OCI-M1 (cell line): Measurements from ENCODE around the gene SELPLG.
"Not testable (repeated sequence)": the region's sequence is repeated elsewhere in the genome, so short reads cannot be mapped to it uniquely, and the experiment has no call there.

ENCODE experiments used
- DNase-seq: peaks from one replicate; lab custom pipeline; 2025; lab: John Stamatoyannopoulos, UW

The SELPLG gene

DNA sequence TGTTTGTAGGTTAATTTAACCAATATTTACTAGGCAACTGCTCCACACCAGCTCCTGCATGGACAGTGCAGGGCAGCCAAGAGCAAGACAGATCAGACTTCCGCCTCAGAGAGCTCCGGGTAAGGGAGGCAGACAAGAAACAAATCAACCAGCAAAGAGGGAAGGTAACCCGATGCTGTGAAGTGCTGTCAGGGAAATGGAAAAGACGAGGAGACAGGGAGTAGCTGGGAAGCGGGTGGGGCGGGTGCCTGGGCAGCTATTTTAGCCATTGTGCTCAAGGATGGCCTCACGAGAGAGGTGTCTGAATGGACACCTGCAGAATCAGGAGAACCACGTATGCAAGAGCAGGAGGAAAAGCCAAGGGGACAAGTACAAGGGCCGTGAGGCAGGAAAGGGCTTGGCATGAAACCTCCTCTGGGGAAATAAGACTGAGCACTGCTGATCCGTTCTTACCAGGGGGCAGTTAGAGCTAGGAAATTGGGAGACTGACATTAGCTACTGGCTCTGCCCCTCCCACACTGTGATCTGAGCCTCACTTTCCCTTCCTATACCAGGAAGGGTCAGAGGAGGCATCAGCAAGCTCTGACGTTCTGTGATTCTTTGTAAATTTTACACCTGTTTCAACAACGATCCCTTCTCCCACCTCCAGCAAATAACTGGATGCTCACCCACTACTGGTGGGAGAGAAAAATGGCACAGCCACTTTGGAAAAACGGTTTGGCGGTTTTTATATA lies 29.3 kb downstream of the SELPLG start:
- no peak for DNase-seq

DNA sequence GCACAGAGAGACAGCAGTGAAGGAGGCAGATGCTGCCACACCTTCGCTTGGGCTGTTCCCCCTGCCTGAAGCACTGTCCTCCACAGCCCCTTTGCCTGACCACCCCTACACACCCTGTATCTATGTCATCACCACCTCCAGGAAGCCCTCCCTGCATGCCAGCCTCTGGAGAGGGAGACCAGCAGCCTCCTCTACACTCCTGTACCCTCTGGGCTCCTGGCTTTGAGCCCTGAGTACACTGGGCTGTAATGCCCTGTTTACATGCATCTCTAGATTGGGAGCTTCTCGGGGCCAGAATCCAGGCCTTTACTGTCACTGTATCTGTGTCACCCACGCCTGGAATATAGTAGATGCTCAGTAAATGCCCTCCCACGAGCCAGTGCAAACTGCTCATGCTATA lies 30.0 kb downstream of the SELPLG start:
- DNase-seq, result no peak

DNA sequence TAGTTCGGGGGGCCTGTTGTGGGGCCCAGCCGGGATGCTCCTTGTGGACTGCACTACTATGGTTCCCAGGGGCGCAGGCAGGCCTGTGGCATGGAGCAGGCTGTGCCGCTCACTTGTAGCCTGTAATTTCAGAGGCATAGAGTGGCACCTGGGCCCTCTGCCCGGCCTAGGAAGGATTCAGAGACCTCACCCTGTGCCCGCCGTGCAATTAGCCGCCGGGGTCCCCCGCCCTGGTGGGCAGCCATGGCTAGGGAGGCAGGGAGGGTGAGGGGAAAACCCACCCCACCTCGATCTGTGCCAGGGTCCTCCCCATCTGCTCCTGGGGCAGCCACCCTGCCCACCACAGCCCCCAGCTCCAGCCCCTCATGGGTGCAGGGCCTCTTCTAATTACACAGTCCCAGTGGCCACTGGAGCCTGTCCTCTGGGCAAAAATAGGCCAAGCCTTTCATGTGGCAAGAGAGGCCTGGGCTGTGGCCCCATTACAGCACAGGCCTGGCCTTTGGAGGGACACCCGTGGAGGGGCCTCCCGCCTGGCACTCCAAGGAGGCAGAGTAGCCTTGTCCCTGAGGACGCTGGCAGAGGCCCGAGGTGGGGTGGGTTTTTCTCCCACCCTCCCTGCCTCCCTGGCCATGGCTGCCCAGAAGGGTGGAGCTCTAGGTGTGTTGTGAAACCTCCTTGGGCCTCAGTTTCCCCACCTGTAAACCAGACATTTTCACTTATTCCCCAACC lies 30.6 kb downstream of the SELPLG start:
- DNase-seq, result no peak

DNA sequence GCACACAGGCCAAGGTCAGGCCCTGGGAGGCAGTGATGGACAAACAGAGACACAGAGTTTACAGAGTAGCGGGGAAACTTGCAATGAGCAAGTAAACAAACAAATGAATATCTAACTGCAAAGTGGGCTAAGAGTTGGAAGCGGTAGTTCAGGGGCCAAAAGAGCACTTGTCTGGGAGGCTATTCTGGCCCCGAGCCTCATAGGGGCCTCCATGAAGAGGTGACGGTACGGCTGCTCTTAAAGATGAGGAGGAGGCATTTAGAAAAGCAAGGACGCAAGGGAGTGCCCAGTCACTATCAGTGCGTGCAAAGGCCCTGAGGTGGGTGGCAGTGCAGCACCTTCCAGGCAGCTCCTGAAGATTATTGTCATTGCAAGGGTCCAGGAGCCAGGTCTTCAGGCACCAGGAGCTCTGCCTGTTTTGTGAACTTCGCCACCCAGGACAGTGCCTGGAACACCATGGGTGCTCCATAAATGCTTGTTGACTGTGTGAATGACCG lies 31.4 kb downstream of the SELPLG start:
- no peak for DNase-seq

DNA sequence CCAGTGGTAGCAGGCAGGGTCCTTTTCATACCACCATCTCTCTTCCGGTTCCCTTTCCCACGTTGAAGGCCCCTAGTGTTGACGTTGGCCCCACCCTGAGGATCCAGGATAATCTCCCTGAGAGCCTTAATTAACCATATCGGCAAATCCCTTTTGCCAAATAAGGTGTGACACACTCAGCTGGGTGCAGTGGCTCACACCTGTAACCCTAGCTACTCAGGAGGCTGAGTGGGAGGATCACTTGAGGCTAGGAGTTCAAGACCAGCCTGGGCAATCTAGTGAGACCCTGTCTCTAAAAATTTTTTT lies 33.0 kb downstream of the SELPLG start:
- no peak for DNase-seq

DNA sequence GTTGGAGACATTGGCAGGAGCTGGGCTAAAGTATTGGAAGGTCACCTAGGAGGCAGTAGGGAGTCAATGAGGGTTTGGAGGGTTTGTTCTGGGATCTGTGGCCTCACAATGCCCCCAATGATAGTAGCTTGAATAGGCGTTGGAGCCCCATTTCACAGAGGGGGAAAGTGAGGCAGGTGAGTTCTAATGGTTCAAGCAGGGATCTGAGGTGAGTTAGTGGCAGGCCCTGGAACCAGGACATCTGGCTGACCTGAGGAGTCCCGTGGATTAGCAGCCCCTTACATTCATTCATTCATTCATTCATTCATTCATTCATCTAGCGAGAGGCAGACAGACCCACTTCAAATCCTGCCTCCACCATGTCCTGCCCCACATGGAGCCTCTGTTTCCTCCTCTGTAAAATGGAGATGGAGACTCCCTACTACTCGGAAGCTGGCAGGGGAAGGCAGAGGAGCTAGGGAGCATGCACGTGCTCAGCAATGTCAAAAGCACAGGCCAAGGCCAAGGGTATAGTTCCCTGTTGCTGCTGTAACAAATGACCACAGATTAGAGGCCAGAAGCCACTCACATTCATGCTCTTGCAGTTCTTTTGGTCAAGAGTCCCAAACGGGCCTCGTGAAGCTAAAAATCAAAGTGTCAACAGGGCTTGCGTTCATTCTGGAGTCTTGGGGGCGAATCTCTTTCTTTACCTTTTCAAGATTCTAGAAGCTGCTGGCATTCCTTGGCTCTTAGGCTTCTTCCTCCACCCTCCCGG lies 33.6 kb downstream of the SELPLG start:
- DNase-seq, result no peak

DNA sequence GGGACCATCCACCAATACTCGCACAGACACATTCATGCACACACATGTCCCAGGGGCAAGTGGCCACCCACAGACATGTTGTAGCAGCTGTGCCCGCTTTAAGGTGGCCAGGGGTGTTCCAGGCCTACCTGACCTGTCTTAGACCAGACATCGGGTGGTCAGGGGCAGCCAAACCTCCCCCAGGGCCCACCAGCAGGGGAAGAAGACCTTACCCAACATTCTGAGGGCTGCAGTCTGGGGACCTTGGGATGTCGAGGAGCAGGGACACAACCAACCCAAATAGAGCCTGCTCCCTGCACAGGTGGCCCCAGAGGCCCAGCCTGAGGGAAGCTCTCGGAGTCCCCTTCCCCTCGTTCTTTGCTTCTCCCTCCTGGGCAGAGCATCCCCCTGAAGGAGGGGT lies 34.2 kb downstream of the SELPLG start:
- DNase-seq, result no peak

DNA sequence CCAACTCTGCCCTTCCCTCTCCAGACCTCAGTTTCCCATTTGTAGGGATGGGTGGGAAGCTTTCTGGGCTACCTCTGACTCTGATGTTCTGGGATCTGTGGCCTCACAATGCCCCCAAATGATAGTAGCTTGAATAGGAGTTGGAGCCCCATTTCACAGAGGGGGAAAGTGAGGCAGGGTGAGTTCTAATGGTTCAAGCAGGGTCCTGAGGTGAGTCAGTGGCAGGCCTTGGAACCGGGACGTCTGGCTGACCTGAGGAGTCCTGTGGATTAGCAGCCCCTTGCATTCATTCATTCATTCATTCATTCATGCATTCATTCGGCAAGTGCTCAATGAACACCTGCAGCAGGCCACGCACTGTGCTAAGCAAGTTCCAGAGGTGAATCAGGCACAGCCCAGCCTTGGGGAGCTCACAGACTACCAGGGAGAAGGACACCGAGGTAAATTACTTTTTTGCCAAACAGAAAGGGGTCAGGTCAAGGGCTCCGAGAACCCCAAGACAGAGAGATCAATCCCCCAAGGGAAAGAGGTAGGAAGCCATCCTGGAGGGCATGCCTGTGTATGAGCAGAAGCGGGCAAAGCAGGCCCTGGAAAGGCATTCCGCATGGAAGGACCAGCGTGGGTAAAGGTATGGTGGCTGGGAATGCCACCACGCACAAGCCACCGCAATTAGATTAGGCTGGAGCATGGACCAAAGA lies 35.0 kb downstream of the SELPLG start:
- no peak for DNase-seq

DNA sequence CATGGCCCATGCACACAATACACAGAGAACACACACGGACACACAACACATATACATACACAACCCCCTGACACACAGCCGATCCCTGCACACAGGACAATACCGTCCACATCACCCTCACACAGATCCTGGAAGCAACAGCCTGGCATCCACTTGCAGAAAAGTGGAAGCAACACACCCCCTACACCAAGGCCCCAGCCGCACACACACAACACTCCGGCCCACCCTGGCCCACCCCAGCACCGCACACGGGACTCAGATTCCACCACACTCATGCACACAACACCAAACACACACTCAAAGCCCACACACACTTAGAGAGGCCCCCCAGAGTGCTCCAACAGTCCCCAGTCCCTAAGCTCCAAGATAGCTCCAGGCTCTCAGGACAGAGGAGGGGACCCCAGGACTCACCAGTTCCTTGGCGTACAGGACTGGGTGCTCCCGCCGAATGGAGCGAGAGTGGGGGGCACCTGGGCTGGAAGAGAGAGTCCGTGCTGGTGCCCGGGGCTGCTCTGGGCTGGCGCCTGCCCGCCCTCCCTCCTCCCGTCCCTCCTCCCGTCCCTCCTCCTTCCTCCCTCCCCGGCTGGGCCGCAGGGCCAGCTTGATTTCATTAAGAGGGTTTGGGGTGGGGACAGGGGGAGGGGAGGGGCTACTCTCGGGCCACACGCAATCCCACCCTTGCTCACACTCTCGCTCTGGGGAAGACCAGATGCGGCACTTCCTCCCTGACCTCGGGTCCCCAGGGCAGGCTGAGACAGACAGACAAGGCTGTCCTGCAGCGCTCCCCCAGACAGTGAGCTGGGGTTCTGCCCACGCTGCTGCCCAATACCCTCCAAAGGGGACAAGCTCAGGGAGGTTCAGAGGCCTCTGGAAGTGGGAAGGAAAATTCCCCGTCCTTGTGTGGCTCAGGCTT lies 35.9 kb downstream of the SELPLG start, which contains the start of gene TMEM119:
Gene TMEM119, minus strand, starts transcription at position 526 of the 913 bp plus-strand sequence. CDS start 5,701 bp downstream, outside the sequence.
- DNase-seq, result no peak

DNA sequence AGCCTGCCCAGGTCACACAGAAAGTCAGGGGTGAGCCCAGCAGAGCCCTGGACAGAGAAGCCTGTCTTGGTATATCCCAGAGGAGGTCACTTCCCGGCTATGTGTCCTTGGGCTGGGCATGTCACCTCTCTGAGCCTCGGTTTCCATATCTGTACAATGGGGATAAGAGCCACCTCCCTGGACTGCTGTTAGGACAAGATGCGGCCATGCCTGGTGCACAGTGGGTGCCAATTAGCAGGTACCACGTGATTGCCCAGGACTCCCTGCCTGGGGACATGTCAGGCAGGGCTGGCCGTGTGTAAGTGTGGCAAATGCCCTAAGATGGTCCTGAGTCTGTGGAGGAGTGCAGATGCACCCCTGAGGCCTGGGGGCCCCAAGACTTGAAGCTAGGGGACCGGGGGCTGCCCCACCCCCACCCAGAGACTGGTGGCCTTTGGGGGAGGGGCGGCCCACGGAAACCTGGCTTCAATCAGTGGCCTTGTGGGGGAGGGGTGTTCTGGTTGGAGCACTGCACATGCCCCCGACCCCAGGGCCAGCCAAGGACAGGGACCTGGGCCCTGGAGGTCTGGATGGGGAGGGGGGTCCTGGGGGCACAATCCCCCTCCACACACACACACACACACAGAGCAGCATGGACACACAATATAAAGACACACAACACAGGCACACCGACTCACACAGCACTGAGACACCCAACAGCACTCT lies 36.7 kb downstream of the SELPLG start:
- no peak for DNase-seq

DNA sequence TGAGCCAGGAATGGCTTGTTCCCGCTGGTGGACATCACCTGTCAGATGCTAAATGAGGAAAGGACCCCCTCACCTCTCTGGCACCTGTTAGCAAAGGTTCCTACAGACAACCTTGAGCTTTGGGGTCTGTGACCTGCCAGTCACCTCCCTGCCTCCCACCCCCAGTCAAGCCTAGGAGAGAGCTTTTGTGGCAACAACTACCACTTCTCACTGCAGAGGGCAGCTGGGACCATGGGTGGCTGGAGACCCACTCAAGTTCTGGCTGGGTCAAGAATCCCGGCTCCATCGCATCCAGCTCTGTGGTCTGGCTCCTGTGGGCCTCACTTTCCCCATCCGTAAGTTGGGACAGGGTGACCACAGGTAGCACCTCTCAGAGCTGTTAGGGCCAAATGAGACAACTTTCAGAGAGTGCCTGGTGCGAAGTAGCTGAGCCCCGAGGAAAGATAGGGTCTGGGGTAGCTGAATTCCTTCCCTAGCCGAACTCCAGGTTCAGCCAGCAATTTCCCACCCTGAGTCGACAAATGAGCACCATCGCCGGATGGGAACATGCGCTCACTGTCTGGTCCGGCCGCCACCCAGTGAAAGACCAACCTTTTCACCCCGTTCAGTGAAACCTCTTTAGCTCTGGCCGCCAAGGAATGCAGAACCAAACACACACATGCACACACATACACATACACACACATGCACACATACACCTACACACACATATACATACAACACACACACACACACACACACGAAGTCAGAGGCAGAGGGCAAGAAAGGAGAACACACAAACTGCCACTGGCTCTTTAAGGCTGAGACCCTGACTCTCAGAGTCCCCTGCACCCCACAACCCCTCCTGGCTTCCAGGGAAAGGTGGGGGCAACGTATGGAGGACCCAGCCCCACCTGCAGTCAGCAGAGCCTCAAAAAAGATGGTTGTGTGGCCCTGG lies 37.7 kb downstream of the SELPLG start:
- no peak for DNase-seq

DNA sequence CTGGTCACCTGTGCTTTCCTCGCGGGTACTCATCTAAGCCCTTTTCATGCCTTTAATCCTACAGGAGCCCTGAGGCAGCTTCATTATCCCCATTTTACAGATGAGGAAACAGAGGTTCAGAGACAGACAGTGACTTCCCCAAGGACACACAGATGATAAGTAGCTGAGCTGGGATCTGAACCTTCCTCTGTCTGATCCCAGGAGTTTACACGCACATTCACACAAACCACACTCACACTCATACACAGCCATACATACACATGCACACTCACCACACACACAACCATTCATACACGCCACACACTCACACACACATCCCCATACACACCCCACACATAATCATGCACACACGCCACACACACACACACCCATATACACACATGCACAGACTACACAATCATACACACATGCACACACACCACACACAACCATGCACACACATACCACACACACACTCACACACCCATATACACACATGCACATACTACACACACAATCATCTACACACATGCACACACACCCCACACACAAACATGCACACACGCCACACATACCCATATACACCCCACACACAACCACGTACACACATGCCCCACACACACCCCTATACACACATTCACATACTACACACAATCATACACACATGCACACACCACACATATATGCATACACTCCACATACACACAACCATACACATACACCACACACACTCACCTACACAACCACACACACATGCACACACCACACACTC lies 38.6 kb downstream of the SELPLG start:
- DNase-seq, result no peak

DNA sequence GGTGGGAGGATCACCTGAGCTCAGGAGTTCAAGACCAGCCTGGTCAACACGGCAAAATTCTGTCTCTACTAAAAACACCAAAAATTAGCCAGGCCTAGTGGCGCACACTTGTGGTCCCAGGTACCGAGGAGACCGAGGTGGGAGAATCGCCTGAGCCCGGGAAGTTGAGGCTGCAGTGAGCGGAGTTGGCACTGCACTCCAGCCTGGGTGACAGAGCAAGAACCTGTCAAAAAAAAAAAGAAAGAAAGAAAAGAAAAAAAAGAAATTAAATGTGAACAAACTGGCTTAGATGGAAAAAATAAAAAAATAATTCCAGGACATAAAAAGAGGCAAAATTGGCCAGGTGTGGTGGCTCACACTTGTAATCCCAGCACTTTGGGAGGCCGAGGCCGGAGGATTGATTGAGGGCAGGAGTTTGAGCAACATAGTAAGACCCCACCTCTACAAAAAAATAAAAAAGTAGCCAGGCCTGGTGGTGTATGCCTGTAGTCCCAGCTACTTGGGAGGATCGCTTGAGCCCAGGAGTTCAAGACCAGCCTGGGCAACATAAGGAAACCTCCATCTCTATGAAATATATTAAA lies 39.3 kb downstream of the SELPLG start:
- DNase-seq, result no peak

DNA sequence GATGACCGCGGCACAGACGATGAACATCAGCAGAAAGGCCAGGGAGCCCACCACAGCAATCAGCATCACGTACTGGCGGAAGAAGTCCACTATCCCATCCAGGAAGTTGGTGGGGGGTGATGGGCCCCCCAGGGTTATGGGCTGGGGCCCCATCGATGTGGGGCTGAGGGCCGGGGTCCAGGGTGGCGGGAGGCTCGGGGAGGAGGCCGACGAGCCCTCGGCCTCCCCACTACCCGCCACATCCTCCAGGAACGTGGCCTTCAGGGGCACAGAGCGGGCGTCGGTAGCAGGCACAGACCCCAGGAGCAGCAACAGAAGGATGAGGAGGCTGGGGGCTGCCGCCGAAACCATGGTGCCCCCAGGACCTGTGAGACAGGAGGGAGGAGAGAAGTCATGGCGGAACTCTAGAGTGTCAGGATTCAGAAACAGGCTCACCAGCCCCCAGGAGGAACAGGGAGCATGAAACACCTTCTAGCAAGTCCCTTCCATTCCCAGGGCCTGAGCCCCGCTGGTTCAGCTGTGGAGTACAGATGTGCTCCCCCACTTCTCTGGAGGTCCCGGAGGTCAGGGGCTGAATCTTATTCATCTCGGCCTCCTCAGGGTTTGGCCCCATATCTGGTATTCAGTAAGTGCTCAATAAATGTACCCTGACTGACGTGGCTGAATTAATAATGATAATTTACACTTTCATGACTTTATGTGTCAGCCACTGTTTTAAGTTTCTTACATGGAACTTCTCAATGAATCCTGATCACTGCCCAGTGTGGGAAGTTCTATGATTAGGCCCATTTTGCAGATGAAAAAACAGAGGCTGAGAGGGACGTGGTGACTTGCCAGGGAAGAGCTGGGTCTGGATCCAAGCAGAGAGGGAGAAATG lies 41.4 kb downstream of the SELPLG start:
- no peak for DNase-seq

DNA sequence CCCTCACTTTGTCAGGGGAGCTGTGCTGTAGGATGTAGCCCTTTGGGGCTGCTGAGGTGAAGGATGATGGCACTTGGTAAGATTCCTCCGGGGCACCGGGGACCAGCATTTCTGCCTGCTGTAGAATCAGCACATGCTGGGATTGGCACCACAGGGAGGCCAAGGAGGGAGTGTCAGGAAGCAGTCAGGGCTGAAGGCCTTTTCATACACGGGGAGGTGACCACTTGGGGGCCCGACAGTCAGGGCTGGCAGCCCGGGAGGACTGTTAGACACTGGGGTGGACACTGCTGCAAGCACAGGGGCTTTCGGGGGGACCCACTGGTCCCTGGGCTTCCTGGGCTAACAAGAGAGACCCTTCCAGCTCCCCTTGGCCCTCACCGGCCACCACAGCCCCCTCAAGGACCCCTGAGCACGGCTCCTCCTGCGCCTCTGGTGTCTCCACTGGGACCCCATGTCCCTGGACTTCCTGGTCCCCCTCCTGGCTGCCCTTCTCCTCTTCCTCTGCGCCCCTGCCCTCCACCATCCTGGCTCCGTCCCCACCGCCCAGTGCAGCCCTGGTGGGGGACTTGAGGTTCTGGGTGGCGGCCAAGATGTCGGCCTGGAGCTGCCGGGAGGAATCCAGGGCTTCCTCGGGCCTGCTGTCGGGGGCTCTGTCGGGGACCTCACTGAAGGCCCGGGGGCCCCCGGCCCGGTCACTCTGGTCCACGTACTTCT lies 42.3 kb downstream of the SELPLG start:
- DNase-seq, result no peak

DNA sequence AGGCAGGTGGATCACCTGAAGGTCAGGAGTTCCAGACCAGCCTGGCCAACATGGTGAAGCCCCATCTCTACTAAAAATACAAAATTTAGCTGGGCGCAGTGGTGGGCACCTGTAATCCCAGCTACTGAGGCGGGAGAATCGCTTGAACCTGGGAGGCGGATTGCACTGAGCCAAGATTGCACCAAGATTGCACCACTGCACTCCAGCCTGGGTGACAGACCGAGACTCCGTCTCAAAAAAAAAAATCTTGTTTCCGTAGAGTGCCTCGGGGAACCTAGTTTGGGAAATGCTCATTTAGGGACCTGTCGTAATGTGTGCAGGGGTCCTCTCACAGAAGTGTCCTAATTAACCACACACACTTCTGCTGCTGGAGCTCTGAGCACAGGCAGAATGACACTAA lies 43.2 kb downstream of the SELPLG start:
- DNase-seq, result not testable (repeated sequence)

DNA sequence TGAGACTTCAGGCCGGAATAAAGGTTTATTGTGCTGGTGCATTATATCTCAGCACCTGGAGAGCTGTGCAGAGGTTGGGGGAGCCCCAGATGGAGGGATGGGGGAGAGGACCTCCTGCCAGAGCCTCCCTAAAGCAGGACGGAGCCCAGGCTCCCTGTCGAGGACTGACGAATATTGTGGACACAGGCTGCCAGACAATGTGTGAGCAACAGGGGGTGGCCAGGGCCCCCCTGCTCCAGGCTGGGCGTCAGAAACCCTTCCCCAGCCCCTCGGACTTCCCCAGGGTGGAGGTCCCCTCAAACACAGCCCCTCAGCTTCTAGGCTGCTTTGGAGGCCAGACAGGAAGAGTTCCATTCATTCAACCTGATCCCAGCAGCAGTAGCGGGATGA lies 43.9 kb downstream of the SELPLG start:
- DNase-seq, result no peak
